Ramos (cell line): Measurements from ENCODE around the gene GPR68.
"Not testable (repeated sequence)": the region's sequence is repeated elsewhere in the genome, so short reads cannot be mapped to it uniquely, and the experiment has no call there.

Source experiments
- in situ Hi-C: fragments of 300-500 bp; cut with MboI; formaldehyde crosslinking; loops from one replicate; pipeline ENCODE4 v1.14.3; 2022; ENCODE audit warnings: low sequenced_read_pairs; ENCODE audit not compliant: unreplicated experiment

Gene GPR68

DNA sequence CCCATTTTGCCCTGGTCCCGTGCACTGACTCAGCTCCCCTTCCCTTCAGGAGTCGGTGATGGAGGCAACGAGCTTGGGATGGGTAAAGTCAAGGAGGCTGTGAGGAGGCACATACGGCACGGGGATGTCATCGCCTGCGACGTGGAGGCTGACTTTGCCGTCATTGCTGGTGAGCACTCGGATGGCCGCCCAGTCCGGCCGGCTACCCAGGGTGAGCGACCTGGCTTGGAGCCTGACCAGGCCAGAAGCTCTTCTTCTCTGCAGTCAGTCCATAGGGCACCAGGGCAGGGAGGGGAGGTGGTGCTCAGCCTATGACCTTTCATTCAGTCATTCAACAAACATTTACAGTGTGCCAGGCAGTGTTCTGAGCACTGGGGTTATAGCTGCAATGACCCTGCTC is 39.8 kb downstream of the GPR68 start:
- in situ Hi-C loops: no loop called here

DNA sequence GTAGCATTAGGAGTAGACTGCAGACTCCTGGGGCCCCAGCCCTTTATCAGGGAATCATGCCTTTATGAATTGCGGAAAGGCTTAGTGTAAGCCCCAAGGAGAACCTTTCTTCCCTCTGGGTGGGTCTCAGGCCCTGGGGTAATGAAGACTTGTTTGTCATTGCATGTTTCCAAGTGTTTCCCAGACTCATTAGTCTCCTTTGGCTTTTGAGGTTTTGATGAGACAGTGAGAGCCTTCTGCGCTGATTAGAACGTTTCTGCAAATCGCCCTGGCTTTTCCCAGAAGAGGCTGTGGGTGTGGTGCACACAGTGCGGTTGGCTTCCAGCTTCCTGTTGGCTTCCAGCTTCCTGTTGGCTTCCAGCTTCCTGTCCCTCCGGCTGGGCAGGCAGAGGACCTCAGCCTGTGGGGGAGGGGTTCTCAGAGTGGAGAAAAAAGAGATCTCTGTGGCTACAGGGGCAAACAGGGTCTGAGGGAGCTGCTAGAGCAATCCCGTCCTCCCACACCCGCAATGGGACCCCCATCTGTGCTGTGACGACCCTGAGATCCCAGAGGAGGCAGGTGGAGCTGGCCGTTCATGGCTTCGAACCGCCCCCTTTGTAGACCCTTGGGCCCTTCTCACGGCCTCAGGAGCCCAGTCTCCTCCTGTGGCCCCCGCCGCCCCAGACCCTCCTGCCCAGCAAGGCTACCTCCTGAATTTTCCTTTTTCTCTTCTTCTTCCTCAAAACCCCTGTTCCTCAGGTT is 42.1 kb downstream of the GPR68 start:
- in situ Hi-C loops: no loop called here

DNA sequence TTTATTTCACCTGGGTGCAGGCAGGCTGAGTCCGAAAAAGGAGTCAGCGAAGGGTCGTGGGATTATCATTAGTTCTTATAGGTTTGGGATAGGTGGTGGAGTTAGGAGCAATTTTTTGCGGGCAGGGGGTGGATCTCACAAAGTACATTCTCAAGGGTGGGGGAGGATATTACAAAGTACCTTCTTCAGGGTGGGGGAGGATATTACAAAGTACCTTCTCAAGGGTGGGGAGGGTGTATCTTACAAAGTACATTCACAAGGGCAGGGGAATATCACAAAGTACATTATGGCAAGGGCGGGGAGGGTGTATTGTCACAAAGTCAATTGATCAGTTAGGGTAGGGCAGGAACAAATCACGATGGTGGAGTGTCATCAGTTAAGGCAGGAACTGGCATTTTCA is 43.7 kb downstream of the GPR68 start:
- in situ Hi-C loops: not testable (repeated sequence)

DNA sequence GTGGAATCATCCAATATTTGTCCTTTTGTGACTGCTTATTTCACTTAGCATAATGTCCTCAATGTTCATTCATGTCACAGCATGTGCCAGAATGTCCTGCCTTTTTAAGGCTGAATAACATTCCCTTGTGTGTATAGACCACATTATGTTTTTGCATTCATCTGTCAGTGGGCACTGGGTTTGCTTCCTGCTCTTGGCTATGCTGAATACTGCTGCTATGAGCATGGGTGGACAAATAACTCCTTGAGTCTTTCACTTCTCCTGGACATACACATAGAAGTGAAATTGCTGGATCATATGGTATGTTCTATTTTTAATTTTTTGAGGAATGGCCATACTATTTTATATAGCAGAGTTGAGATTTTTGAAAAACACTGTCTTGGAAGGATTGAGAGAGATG is 46.9 kb downstream of the GPR68 start:
- in situ Hi-C loops: no loop called here

DNA sequence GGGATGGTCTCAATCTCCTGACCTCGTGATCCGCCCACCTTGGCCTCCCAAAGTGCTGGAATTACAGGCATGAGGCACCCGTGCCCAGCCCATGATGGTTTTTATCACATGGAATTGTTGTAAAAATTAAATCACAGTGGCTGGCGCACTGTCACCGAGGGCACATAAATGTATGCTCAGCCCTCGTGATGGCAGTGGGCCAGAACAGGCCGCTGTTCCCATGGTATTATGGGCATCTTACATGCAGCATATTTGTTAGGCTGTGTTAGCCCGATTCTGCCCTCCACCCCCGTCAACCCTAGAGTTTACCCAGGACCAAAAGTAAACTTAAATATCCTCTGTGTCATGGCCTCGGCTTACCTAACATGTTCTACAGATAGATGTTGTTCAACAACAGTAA is 48.6 kb downstream of the GPR68 start:
- in situ Hi-C loops: no loop called here

DNA sequence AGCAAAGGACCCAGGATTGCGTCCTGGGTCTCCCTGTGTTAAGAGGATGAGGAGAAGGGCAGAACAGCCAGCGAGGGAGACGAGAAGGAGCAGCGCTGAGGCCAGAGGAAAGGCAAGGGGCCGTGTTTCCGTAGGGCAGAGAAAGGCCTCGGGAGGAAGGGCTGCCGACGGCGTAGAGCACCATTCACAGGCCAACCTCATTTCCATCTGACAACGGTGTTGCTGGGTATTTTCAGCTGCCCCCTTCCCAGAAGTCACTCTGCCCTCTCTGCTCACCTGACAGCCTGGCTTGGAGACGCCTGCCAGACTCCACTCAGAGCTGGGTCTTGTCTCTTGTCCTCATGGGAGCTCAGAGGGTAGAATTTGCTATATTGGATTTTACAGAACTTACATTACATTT is 51.4 kb downstream of the GPR68 start:
- in situ Hi-C loops: no loop called here

DNA sequence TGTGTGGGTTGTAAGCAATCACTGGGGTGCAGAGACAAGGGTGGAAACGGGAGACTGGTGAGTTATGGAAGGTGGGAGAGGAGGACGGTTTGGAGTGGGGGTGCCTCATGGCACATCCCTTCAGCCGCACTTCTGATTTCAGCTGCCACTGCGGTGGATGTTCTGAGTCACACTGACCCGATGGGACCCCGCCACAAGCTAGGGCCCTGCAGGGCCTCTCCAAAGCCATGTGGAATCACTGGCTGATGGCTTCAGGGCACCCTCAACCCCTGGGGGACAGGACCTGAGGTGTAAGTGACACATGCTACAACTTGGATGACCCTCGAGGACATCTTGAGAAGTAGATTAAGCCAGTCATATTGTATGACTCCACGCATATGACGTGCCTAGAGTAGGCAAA is 53.7 kb downstream of the GPR68 start:
- in situ Hi-C loops: no loop called here

DNA sequence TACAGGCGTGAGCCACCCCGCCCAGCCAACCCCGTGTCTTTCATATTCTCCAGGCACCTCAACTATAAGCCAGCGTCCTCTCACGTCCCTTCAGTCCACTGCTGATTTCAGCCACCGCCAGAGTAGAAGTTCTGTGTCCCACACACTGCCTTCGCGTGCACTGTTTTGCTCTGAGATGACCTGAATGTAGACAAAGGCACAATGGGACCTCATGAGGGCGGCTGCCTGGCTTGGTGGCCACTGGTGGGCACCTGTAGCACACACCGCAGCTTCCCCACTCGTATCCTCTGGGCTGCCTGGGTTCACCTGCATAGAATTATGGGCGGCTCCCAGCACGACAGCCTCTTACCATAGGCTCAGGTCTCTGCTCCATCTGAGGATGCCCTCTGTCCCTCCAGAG is 57.2 kb downstream of the GPR68 start:
- in situ Hi-C loops: no loop called here

DNA sequence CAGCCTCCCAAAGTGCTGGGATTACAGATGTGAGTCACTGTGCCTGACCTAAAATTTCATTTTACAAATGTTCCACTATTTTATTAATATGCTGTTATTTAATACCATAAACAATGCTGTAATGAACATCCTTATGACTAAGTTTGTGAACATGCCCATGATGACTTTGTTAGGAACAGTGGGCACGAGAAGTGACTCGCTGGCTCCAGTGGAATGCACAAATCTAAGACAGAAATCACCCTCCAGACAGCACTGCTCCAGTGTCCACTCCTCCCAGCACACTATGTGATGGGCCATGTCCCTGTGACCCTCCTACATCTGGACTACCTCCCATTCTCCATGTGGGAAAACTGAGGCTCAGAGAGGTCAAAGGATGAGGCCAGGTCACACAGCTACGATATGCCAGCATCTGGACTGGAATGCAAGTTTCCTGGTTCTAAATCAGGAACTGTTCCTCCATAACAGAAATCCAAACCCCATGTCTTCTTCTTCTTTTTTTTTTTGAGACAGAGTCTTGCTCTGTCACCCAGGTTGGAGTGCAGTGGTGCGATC is 57.9 kb downstream of the GPR68 start:
- in situ Hi-C loops: no loop called here

DNA sequence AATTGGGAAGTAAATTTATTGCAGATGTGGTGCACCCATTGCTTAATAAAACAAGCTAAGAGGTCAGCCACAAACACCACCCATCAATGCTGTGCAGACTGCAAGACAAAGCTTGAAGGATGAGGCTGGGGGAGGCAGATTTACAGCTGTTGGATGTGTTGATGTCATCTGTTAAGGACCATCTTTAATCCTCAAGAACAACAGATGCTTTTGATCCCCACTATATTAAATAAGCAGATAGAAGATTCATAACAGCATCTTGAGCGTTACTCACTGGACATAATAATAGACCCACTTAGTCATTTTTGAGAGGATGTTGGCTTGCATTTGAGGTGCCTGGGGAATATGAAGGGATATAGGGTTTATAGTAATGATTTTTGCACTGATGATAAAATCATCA is 58.8 kb downstream of the GPR68 start:
- in situ Hi-C loops: no loop called here

DNA sequence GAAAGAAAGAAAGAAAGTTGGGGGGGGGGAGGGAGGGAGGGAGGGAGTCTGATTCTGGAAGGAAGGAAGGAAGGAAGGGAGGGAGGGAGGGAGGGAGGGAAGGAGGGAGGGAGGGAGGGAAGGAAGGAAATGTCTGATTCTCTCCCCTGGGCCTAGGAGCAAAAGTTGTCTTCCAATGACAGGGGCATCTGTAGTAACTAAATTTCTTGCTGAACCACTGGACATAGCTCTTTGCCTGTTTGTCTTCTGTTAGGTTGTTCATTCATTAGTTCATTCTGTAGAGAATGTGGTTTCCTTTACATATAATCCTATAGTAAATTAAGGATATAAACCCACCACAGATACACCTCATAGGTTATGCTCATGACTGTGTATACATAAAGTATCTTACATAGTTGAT is 59.9 kb downstream of the GPR68 start:
- in situ Hi-C loops: no loop called here

DNA sequence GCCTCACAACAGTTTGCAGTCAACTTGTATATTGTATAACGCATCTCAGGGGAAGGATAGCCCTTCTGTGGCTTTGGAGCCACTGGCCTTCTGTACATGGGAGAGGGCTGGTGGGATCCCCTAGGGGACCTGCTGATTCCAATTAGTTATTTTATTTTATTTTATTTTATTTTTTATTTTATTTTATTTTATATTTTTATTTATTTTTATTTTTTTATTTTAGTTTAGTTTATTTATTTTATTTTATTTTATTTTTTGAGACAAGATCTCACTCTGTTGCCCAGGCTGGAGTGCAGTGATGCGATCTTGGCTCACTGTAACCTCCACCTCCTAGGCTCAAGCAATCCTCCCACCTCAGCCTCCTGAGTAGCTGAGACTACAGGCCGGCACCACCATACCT is 61.8 kb downstream of the GPR68 start:
- in situ Hi-C loops: not testable (repeated sequence)
